ENCODE measurements around the gene TNRC6A.

- TF ChIP-seq SUZ12 (IDR thresholded peaks at IDR 0.05) (no peak), SP1 (IDR thresholded peaks at IDR 0.05) (no peak), FOXM1 (IDR thresholded peaks at IDR 0.05; ENCODE audit: borderline replicate concordance) (no peak), PKNOX1 (IDR thresholded peaks at IDR 0.05) (no peak), FOXA1 (IDR thresholded peaks at IDR 0.05) (no peak), BHLHE40 (IDR thresholded peaks at IDR 0.05; ENCODE audit: borderline replicate concordance) (no peak), LEF1 (IDR thresholded peaks at IDR 0.05; ENCODE audit: borderline replicate concordance) (no peak), TARDBP (IDR thresholded peaks at IDR 0.05) (no peak), FOXK2 (IDR thresholded peaks at IDR 0.05) (no peak)
Measured at GRCh38 chr16:24771779-24772157, 42.3 kb downstream of the TNRC6A start.
